ENCODE data around the gene PHLDB1. TPM values are rescaled to one million over a fixed set of nuclear protein-coding genes. Genes with fewer than 3 reads are reported as not detected.

PHLDB1 gene
- total and polyA plus RNA-seq, 4 donors, result 4.8 to 15.4 (median 6.0) TPM

DNA sequence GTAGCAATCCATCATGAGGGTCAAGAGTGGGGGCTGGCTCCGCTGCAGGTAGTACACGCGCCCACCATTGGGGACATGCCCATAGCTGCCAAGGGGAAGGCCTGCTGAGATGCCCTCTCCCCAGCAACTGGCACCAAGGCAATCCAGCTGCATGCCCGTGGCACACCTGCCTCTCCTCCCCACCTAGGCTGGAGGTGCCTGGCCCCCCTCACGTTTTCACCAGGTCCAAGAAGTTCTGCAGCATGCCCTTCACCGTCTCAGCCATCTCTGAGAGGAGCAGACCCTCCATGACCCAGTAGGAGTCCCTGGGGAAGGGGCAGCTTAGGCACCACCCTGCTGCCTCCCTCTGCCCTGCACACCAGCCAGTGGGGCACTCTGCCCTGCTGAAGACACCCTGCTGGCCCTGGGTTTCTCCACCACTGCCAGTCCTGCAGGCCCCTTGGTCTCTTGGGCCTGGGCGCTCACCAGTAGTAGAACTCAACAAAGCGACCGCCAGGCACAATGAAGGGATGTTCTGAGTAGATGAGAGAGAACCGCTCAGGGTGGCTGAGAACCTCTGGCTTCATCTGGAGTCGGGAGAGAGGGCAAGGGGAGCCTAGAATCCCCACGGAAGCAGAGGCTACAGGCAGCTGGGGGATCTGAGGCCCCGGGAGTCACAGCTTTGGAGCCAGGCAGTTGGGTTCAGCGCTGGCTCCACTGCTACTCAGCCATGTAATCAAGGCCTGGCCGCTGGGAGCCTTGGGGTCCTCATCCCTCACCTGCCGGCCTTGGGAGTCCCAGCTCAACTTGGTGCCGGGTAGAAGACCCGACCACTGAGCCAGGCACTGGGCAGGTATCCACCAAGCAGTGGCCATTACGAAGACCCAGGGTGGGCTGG is 54.2 kb downstream of the PHLDB1 start:
- TF ChIP-seq JUND (IDR thresholded peaks at IDR 0.05) (no peak), HNF4A (conservative IDR thresholded peaks at IDR 0.05) (no peak), FOXA1 (IDR thresholded peaks at IDR 0.05) (no peak), TAF1 (conservative IDR thresholded peaks at IDR 0.05) (no peak), YY1 (IDR thresholded peaks at IDR 0.05) (no peak), HNF4G (IDR thresholded peaks at IDR 0.05) (no peak), FOXA2 (IDR thresholded peaks at IDR 0.05) (no peak), SP1 (IDR thresholded peaks at IDR 0.05) (no peak), GABPA (IDR thresholded peaks at IDR 0.05 in 1 of 2, conservative IDR thresholded peaks at IDR 0.05 in 1 of 2) (no peak), EGR1 (IDR thresholded peaks at IDR 0.05; ENCODE audit: low read depth in 2 of 2) (no peak), RAD21 (IDR thresholded peaks at IDR 0.05) (no peak), NR2F2 (IDR thresholded peaks at IDR 0.05) (no peak)
- TF ChIP-seq, protein P1, sequence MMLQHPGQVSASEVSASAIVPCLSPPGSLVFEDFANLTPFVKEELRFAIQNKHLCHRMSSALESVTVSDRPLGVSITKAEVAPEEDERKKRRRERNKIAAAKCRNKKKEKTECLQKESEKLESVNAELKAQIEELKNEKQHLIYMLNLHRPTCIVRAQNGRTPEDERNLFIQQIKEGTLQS (IDR thresholded peaks at IDR 0.05), result no peak
- TF ChIP-seq, protein P2, sequence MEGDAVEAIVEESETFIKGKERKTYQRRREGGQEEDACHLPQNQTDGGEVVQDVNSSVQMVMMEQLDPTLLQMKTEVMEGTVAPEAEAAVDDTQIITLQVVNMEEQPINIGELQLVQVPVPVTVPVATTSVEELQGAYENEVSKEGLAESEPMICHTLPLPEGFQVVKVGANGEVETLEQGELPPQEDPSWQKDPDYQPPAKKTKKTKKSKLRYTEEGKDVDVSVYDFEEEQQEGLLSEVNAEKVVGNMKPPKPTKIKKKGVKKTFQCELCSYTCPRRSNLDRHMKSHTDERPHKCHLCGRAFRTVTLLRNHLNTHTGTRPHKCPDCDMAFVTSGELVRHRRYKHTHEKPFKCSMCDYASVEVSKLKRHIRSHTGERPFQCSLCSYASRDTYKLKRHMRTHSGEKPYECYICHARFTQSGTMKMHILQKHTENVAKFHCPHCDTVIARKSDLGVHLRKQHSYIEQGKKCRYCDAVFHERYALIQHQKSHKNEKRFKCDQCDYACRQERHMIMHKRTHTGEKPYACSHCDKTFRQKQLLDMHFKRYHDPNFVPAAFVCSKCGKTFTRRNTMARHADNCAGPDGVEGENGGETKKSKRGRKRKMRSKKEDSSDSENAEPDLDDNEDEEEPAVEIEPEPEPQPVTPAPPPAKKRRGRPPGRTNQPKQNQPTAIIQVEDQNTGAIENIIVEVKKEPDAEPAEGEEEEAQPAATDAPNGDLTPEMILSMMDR (IDR thresholded peaks at IDR 0.05; ENCODE audit: low read depth, low read length, missing input control), result no peak
- TF ChIP-seq, protein P3, sequence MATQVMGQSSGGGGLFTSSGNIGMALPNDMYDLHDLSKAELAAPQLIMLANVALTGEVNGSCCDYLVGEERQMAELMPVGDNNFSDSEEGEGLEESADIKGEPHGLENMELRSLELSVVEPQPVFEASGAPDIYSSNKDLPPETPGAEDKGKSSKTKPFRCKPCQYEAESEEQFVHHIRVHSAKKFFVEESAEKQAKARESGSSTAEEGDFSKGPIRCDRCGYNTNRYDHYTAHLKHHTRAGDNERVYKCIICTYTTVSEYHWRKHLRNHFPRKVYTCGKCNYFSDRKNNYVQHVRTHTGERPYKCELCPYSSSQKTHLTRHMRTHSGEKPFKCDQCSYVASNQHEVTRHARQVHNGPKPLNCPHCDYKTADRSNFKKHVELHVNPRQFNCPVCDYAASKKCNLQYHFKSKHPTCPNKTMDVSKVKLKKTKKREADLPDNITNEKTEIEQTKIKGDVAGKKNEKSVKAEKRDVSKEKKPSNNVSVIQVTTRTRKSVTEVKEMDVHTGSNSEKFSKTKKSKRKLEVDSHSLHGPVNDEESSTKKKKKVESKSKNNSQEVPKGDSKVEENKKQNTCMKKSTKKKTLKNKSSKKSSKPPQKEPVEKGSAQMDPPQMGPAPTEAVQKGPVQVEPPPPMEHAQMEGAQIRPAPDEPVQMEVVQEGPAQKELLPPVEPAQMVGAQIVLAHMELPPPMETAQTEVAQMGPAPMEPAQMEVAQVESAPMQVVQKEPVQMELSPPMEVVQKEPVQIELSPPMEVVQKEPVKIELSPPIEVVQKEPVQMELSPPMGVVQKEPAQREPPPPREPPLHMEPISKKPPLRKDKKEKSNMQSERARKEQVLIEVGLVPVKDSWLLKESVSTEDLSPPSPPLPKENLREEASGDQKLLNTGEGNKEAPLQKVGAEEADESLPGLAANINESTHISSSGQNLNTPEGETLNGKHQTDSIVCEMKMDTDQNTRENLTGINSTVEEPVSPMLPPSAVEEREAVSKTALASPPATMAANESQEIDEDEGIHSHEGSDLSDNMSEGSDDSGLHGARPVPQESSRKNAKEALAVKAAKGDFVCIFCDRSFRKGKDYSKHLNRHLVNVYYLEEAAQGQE (IDR thresholded peaks at IDR 0.05), result no peak
- DNase-seq (ENCODE audit: low spot score), result no peak
- Histone ChIP-seq H3K4me3 (ENCODE audit: low read depth in 1 of 3, low read length in 3 of 3) (no peak overlapping the region), H3K9me3 (ENCODE audit: control insufficient read depth in 4 of 4, low read length in 3 of 4) (no peaks in the 10 kb centered on the region), H3K4me1 (ENCODE audit: control insufficient read depth in 4 of 4, insufficient read depth in 4 of 4, low read length in 3 of 4) (peaks cover 0 to 7% (median 5%) of the 10 kb centered on the region in 4 donors), H3K27ac (ENCODE audit: low read depth in 1 of 2, low read length in 2 of 2) (no peak overlapping the region), H3K27me3 (ENCODE audit: control insufficient read depth in 4 of 4, insufficient read depth in 4 of 4, low read length in 3 of 4) (no peaks in the 10 kb centered on the region), H3K36me3 (ENCODE audit: control insufficient read depth in 4 of 4, insufficient read depth in 3 of 4, low read depth in 1 of 4, low read length in 3 of 4) (no peaks in the 10 kb centered on the region), H3K9ac (ENCODE audit: low read depth in 1 of 2, low read length in 2 of 2) (no peak overlapping the region)
- WGBS, result 92% methylated on average over 19 of the region's 19 CpGs

DNA sequence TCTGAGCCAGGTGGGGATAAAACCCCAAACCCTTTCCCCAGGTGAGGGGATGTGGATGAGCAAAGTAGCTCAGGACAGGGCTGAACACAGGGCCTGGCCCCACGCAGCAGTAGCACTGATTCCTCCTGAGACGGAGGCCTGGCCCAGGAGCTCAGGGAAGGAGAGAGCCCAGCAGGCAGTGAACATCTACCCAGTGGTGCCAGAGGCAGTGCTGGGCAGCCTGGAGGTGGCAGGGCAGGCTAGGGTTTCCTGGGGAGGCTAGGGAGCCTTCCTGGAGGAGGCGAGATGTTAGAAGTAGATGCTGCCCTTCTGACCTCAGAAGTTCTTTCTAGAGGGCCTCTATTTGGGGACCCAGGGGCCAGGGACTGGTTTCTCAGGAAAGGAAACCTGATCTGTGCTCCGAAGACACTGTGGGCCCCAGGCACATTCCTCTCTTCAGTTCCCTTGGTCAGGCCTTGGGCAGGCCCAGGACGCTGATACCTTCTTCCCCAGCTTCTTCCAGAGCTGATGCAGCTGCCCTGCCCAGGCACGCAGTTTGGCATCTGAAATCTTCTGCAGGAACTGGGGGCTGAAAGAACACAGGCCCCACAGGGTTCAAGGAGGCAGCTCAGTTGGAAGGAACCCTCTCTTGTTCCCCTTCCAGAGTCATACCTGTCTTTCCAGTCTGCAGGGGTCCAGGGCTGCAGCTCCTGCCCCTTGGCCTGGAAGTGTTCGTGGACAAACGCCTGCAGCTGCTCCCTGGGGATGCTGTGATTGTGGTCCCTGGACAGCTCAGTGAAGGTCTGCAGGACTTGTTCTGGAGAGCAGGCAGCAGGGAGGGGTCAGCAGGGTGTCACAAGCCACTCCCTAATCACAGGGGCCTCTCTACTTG is 55.2 kb downstream of the PHLDB1 start:
- WGBS, result 92% methylated on average over 8 of the region's 8 CpGs
- Histone ChIP-seq H3K4me1 (ENCODE audit: control insufficient read depth in 4 of 4, insufficient read depth in 4 of 4, low read length in 3 of 4) (peaks cover 0 to 7% (median 5%) of the 10 kb centered on the region in 4 donors), H3K9me3 (ENCODE audit: control insufficient read depth in 4 of 4, low read length in 3 of 4) (no peaks in the 10 kb centered on the region), H3K9ac (ENCODE audit: low read depth in 1 of 2, low read length in 2 of 2) (no peak overlapping the region), H3K36me3 (ENCODE audit: control insufficient read depth in 4 of 4, insufficient read depth in 3 of 4, low read depth in 1 of 4, low read length in 3 of 4) (no peaks in the 10 kb centered on the region), H3K4me3 (ENCODE audit: low read depth in 1 of 3, low read length in 3 of 3) (no peak overlapping the region), H3K27ac (ENCODE audit: low read depth in 1 of 2, low read length in 2 of 2) (no peak overlapping the region), H3K27me3 (ENCODE audit: control insufficient read depth in 4 of 4, insufficient read depth in 4 of 4, low read length in 3 of 4) (peaks cover 0 to 2% (median 0%) of the 10 kb centered on the region in 4 donors)
- DNase-seq (ENCODE audit: low spot score), result no peak
- TF ChIP-seq TAF1 (conservative IDR thresholded peaks at IDR 0.05), result no peak
- no peak for TF ChIP-seq EGR1 (IDR thresholded peaks at IDR 0.05; ENCODE audit: low read depth in 2 of 2)
- TF ChIP-seq, protein P2 (IDR thresholded peaks at IDR 0.05; ENCODE audit: low read depth, low read length, missing input control), result no peak
- TF ChIP-seq SP1 (IDR thresholded peaks at IDR 0.05), result no peak
- TF ChIP-seq, protein P4, sequence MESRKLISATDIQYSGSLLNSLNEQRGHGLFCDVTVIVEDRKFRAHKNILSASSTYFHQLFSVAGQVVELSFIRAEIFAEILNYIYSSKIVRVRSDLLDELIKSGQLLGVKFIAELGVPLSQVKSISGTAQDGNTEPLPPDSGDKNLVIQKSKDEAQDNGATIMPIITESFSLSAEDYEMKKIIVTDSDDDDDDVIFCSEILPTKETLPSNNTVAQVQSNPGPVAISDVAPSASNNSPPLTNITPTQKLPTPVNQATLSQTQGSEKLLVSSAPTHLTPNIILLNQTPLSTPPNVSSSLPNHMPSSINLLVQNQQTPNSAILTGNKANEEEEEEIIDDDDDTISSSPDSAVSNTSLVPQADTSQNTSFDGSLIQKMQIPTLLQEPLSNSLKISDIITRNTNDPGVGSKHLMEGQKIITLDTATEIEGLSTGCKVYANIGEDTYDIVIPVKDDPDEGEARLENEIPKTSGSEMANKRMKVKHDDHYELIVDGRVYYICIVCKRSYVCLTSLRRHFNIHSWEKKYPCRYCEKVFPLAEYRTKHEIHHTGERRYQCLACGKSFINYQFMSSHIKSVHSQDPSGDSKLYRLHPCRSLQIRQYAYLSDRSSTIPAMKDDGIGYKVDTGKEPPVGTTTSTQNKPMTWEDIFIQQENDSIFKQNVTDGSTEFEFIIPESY (IDR thresholded peaks at IDR 0.05), result no peak
- no peak for TF ChIP-seq NR2F2 (IDR thresholded peaks at IDR 0.05)
- no peak for TF ChIP-seq FOXA2 (IDR thresholded peaks at IDR 0.05)
- TF ChIP-seq, protein P5, sequence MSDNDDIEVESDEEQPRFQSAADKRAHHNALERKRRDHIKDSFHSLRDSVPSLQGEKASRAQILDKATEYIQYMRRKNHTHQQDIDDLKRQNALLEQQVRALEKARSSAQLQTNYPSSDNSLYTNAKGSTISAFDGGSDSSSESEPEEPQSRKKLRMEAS (IDR thresholded peaks at IDR 0.05), result no peak
- TF ChIP-seq YY1 (IDR thresholded peaks at IDR 0.05), result no peak
- TF ChIP-seq GABPA (IDR thresholded peaks at IDR 0.05 in 1 of 2, conservative IDR thresholded peaks at IDR 0.05 in 1 of 2), result no peak
- TF ChIP-seq RAD21 (IDR thresholded peaks at IDR 0.05), result no peak
